Kidney (tissue), 14 donors: ENCODE measurements around the gene BTBD7. TPM values are rescaled to one million over a fixed set of nuclear protein-coding genes. Genes with fewer than 3 reads are reported as not detected.

Source experiments
- DNase-seq, 5 donors: peaks; one replicate each; pipeline ENCODE4 v3.0.0-alpha.2; 2013 to 2020
- FAIRE-seq: peaks from 2 replicates; lab custom pipeline; 2012; peaks lifted over from hg19 to GRCh38; lab: Jason Lieb, UNC
- H3K27ac ChIP-seq, 2 donors: one replicate each; pipeline ENCODE4 v1.7.0; 2013; ENCODE audit warnings: low read depth in 2 of 2, low read length in 2 of 2, inconsistent platforms in 1 of 2
- H3K27me3 ChIP-seq: one replicate; pipeline ENCODE4 v1.7.1; 2013; ENCODE audit warnings: low read length, inconsistent platforms; ENCODE audit not compliant: control insufficient read depth, insufficient read depth
- H3K36me3 ChIP-seq, 3 donors: one replicate each; pipeline versions ENCODE4 v1.7.0 to v1.7.1; 2013; ENCODE audit warnings: low read length in 3 of 3, control low read depth in 1 of 3, inconsistent platforms in 1 of 3; ENCODE audit not compliant: insufficient read depth in 3 of 3, control insufficient read depth in 2 of 3
- H3K4me1 ChIP-seq, 3 donors: one replicate each; pipeline versions ENCODE4 v1.7.0 to v1.7.1; 2013; ENCODE audit warnings: low read length in 3 of 3, inconsistent platforms in 1 of 3, low read depth in 1 of 3; ENCODE audit not compliant: control insufficient read depth in 2 of 3, insufficient read depth in 2 of 3
- H3K4me3 ChIP-seq, 3 donors: one replicate each; pipeline versions ENCODE4 v1.7.0 to v1.8.1; 2013; ENCODE audit warnings: low read length in 3 of 3, control low read depth in 1 of 3, inconsistent platforms in 1 of 3
- H3K9ac ChIP-seq, 3 donors: one replicate each; pipeline versions ENCODE4 v1.7.0 to v1.7.1; 2013; ENCODE audit warnings: low read length in 3 of 3, control low read depth in 1 of 3, inconsistent platforms in 1 of 3
- H3K9me3 ChIP-seq, 3 donors: one replicate each; pipeline versions ENCODE4 v1.7.0 to v1.7.1; 2013; ENCODE audit warnings: low read length in 3 of 3, control low read depth in 1 of 3, inconsistent platforms in 1 of 3; ENCODE audit not compliant: control insufficient read depth in 2 of 3, insufficient read depth in 1 of 3
- CTCF ChIP-seq: IDR thresholded peaks from 3 replicates; pipeline ENCODE4 v1.5.1; 2012; ENCODE audit warnings: mild to moderate bottlenecking, moderate library complexity, borderline replicate concordance; ENCODE audit not compliant: insufficient read depth; ENCODE audit errors: extremely low read depth
- intact Hi-C: fragments of 100-400 bp; cut with DNase I; formaldehyde crosslinking; loops from one replicate; pipeline ENCODE4 v1.11.1; 2022
- polyA plus RNA-seq: library from polyadenylated mRNA; stranded (reverse); fragments of 350-450 nt; fragmentation: Illumina TruSeq; extraction: RNeasy Lipid Tissue Mini Kit (QIAGEN cat#74804); gene quantifications from one replicate; pipeline ENCODE4 v1.2.3, GENCODE V29; 2014; ENCODE audit warnings: low read depth, low replicate concordance; ENCODE audit not compliant: insufficient read depth
- total RNA-seq: library from RNA; stranded (reverse); fragmentation: NEBNext Ultra II Directional; extraction: Animal tissue kit (Norgen Biotek cat#: 25700); gene quantifications from one replicate; pipeline ENCODE4 v1.2.1, GENCODE V29; 2021
- donor health status: control.
- donor health status: control.
- donor health status: control.
- donor health status: control.
- donor health status: control.
- donor health status: DM: yes; HTN: yes; CAD: no.
- donor health status: Normal renal cell carcinoma (clear cell type).

The BTBD7 gene
- total and polyA plus RNA-seq, 2 donors from 2014 or later = 10.3 to 78.2 TPM

- Histone ChIP-seq H3K9ac (no peak overlapping the region), H3K4me1 (peaks cover 3 to 12% (median 7%) of the 10 kb centered on the region in 3 donors), H3K4me3 (no peak overlapping the region), H3K9me3 (no peaks in the 10 kb centered on the region), H3K36me3 (peaks cover 0 to 2% (median 0%) of the 10 kb centered on the region in 3 donors), H3K27me3 (no peaks in the 10 kb centered on the region), H3K27ac (no peak overlapping the region)
- TF ChIP-seq CTCF = no peak
- DNase-seq = no peak
- no peak for FAIRE-seq
- intact Hi-C loops = no loop called here
Observed at GRCh38 chr14:93320489-93320888, 12.3 kb downstream of the BTBD7 start.

- Histone ChIP-seq H3K9me3 (no peaks in the 10 kb centered on the region), H3K27me3 (no peaks in the 10 kb centered on the region), H3K4me3 (no peak overlapping the region), H3K36me3 (peaks cover 0 to 2% (median 0%) of the 10 kb centered on the region in 3 donors), H3K4me1 (peaks cover 3 to 12% (median 6%) of the 10 kb centered on the region in 3 donors), H3K27ac (no peak overlapping the region), H3K9ac (no peak overlapping the region)
- DNase-seq (no peak), FAIRE-seq (no peak)
- no peak for TF ChIP-seq CTCF
- intact Hi-C loops = no loop called here
Observed at GRCh38 chr14:93319958-93320357, 12.9 kb downstream of the BTBD7 start.

GRCh38 chr14:93319494-93319893 lies 13.3 kb downstream of the BTBD7 start:
- H3K9me3 ChIP-seq = no peaks in the 10 kb centered on the region
- peaks cover 3 to 12% (median 6%) of the 10 kb centered on the region in 3 donors for H3K4me1 ChIP-seq
- H3K27me3 ChIP-seq = no peaks in the 10 kb centered on the region
- intact Hi-C loops = no loop called here
- FAIRE-seq = no peak
- no peak for DNase-seq
- no peak overlapping the region for H3K4me3 ChIP-seq
- no peak overlapping the region for H3K9ac ChIP-seq
- peak overlapping the region in 1 of 2 donors; percentile 8 for H3K27ac ChIP-seq
- no peak for TF ChIP-seq CTCF
- H3K36me3 ChIP-seq = peaks cover 0 to 2% (median 0%) of the 10 kb centered on the region in 3 donors

- intact Hi-C loops = no loop called here
- H3K27me3 ChIP-seq = no peaks in the 10 kb centered on the region
- H3K27ac ChIP-seq = peak overlapping the region in 1 of 2 donors; percentile 8
- H3K4me3 ChIP-seq = peak overlapping the region in 1 of 3 donors; percentile 10
- peak; percentile 46 for FAIRE-seq
- no peaks in the 10 kb centered on the region for H3K9me3 ChIP-seq
- H3K36me3 ChIP-seq = peaks cover 0 to 2% (median 0%) of the 10 kb centered on the region in 3 donors
- peak overlapping the region in 1 of 3 donors; percentile 4 for H3K9ac ChIP-seq
- DNase-seq = peak in 3 of 5 donors; percentile 49 to 74 (median 66)
- peaks cover 3 to 12% (median 6%) of the 10 kb centered on the region in 3 donors for H3K4me1 ChIP-seq
- no peak for TF ChIP-seq CTCF
Observed at GRCh38 chr14:93318927-93319326, 13.9 kb downstream of the BTBD7 start.
